Stimulated activated CD4-positive, alpha-beta T cell treated with anti-CD3 and anti-CD28 coated beads, Interleukin-15, amount 100 ng/mL, for 1 hour (primary cell): ENCODE data around the gene GLRX3.
"Not testable (repeated sequence)": the region's sequence is repeated elsewhere in the genome, so short reads cannot be mapped to it uniquely, and the experiment has no call there.

Experiments used
- DNase-seq, 2 donors: peaks; one replicate each; pipeline ENCODE4 v3.0.0-alpha.2; 2020; ENCODE audit warnings: low read depth in 1 of 2, low spot score in 1 of 2

GLRX3 gene

GRCh38 chr10:130188195-130189175 lies 52.3 kb downstream of the GLRX3 start:
- DNase-seq: no peak

GRCh38 chr10:130189608-130190054 lies 53.4 kb downstream of the GLRX3 start:
- no peak for DNase-seq

- DNase-seq: peak; percentile 78 to 86
These were observed 54.0 kb downstream of the GLRX3 start for GRCh38 chr10:130190055-130190736.

GRCh38 chr10:130190737-130191115 lies 54.5 kb downstream of the GLRX3 start:
- DNase-seq: no peak

- no peak for DNase-seq
These were observed 55.2 kb downstream of the GLRX3 start for GRCh38 chr10:130191380-130191779.

- DNase-seq: no peak
These were observed 56.2 kb downstream of the GLRX3 start for GRCh38 chr10:130192276-130192848.

GRCh38 chr10:130193033-130193432 lies 56.8 kb downstream of the GLRX3 start:
- no peak for DNase-seq

- no peak for DNase-seq
These were observed 57.5 kb downstream of the GLRX3 start for GRCh38 chr10:130193493-130194193.

- no peak for DNase-seq
These were observed 58.2 kb downstream of the GLRX3 start for GRCh38 chr10:130194194-130194990.

GRCh38 chr10:130194991-130195645 lies 58.9 kb downstream of the GLRX3 start:
- no peak for DNase-seq

GRCh38 chr10:130195746-130196294 lies 59.6 kb downstream of the GLRX3 start:
- no peak for DNase-seq

- DNase-seq: no peak
These were observed 60.6 kb downstream of the GLRX3 start for GRCh38 chr10:130196511-130197487.

- no peak for DNase-seq
These were observed 62.5 kb downstream of the GLRX3 start for GRCh38 chr10:130198651-130199050.

GRCh38 chr10:130200179-130201042 lies 64.2 kb downstream of the GLRX3 start:
- no peak for DNase-seq

- DNase-seq: no peak
These were observed 64.8 kb downstream of the GLRX3 start for GRCh38 chr10:130201043-130201380.

GRCh38 chr10:130202150-130202549 lies 66.0 kb downstream of the GLRX3 start:
- not testable (repeated sequence) for DNase-seq

GRCh38 chr10:130202984-130203621 lies 66.9 kb downstream of the GLRX3 start:
- DNase-seq: no peak
